ENCODE measurements around the gene ARHGAP24.

DNA sequence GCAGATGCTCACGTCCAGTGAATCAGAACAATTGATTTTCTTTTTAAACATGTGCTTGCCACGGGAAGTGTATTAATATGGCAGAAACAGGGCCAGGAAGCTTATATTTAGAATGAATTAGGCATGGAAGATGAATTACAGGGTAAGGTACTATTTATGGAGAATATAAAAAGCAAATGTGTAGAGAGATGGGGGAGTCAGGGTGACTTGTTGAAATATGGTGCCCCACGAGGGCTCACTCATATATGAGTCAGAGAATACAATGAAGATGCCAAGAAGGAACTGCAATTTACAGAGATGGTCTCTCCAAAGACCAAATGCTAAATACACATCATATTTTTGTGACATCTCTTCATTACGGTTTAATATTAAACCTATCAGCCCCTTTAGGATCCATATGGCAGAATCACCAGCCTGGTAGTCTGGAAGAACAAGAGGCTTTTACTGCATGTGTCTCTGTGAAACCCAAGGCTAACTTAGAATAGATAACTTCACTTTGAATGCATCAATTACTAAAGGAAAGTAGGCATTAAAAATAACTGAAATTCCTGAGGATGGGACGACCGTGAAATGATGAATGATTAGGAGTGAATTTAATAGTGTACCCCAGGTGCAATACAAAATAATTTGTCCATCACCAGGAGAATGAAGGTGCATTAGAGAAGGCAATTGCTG is 385.3 kb downstream of the ARHGAP24 start:
- TF ChIP-seq, protein P1, sequence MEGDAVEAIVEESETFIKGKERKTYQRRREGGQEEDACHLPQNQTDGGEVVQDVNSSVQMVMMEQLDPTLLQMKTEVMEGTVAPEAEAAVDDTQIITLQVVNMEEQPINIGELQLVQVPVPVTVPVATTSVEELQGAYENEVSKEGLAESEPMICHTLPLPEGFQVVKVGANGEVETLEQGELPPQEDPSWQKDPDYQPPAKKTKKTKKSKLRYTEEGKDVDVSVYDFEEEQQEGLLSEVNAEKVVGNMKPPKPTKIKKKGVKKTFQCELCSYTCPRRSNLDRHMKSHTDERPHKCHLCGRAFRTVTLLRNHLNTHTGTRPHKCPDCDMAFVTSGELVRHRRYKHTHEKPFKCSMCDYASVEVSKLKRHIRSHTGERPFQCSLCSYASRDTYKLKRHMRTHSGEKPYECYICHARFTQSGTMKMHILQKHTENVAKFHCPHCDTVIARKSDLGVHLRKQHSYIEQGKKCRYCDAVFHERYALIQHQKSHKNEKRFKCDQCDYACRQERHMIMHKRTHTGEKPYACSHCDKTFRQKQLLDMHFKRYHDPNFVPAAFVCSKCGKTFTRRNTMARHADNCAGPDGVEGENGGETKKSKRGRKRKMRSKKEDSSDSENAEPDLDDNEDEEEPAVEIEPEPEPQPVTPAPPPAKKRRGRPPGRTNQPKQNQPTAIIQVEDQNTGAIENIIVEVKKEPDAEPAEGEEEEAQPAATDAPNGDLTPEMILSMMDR (IDR thresholded peaks at IDR 0.05), result no peak
- TF ChIP-seq EP300 (IDR thresholded peaks at IDR 0.05) (no peak), POLR2A (IDR thresholded peaks at IDR 0.05) (no peak)

Measured in ovary (tissue), 3 donors.